ENCODE data around the gene C1QL2. TPM values are rescaled to one million over a fixed set of nuclear protein-coding genes. Genes with fewer than 3 reads are reported as not detected.

Gene C1QL2
- total RNA-seq, 6 donors from 2014 or later, result not detected

DNA sequence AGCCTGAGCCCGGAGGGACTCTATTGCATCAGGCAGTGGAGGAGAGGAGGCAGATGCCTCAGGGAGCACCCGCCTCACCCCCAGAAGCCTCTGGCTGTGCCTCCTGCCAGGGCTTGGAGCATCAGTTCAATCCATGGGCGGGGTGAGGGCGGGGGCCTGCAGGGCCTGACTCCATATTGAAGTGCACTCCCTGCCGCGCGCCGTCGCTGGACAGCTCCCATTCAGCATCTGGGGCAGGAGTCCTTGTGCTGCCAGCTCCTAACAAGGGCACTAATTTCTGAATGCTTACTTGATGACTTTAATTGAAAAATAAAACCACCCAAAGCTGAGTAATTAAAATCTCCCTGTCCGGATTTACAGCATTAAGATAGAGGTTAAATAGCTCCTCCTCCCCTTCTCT, 23.8 kb downstream of the C1QL2 start:
- no peaks in the 10 kb centered on the region for H3K4me1 ChIP-seq
- 62 to 74% methylated on average over 6 to 10 of the region's 10 CpGs for WGBS, 2 donors
- H3K36me3 ChIP-seq, result no peaks in the 10 kb centered on the region
- H3K4me3 ChIP-seq, result no peak overlapping the region
- no peak overlapping the region for H3K27ac ChIP-seq
- ATAC-seq (ENCODE audit: low FRiP score in 2 of 2) (no peak), DNase-seq (peak in 1 of 2 donors; percentile 78)
- TF ChIP-seq EP300 (IDR thresholded peaks at IDR 0.05) (no peak), POLR2A (IDR thresholded peaks at IDR 0.05) (no peak)
- TF ChIP-seq, protein P1, sequence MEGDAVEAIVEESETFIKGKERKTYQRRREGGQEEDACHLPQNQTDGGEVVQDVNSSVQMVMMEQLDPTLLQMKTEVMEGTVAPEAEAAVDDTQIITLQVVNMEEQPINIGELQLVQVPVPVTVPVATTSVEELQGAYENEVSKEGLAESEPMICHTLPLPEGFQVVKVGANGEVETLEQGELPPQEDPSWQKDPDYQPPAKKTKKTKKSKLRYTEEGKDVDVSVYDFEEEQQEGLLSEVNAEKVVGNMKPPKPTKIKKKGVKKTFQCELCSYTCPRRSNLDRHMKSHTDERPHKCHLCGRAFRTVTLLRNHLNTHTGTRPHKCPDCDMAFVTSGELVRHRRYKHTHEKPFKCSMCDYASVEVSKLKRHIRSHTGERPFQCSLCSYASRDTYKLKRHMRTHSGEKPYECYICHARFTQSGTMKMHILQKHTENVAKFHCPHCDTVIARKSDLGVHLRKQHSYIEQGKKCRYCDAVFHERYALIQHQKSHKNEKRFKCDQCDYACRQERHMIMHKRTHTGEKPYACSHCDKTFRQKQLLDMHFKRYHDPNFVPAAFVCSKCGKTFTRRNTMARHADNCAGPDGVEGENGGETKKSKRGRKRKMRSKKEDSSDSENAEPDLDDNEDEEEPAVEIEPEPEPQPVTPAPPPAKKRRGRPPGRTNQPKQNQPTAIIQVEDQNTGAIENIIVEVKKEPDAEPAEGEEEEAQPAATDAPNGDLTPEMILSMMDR (IDR thresholded peaks at IDR 0.05), result no peak
- no peaks in the 10 kb centered on the region for H3K27me3 ChIP-seq
- no peaks in the 10 kb centered on the region for H3K9me3 ChIP-seq

DNA sequence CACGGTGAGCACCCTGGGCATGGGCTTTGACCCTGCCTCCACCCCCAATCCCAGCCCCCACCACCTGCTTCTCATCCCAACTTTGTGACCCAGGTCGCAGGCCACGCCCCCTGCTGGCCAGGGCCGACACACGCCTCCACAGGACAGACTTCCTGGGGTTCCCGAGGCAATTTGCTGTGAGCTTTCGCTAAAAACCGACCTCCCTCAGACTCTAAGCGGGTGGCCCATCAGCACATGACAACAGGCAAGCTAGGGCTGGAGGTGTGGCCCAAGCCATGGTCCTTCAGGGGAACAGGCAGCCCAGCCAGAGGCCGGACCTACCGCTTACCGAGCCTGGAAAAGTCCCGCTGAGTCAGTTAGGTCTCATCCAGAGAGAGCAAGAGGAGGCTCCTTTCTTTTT, 31.9 kb downstream of the C1QL2 start:
- peak; percentile 29 to 88 for DNase-seq
- Histone ChIP-seq H3K4me3 (no peak overlapping the region), H3K9me3 (no peaks in the 10 kb centered on the region), H3K27me3 (no peaks in the 10 kb centered on the region), H3K4me1 (no peaks in the 10 kb centered on the region), H3K27ac (no peak overlapping the region), H3K36me3 (no peaks in the 10 kb centered on the region)
- WGBS, 2 donors, result 19 to 21% methylated on average over 5 to 13 of the region's 13 CpGs
- ATAC-seq (ENCODE audit: low FRiP score in 2 of 2), result peak in 1 of 2 donors; percentile 38
- TF ChIP-seq, protein P1 (IDR thresholded peaks at IDR 0.05), result peak in 5 of 6 experiments; percentile 21 to 41 (median 35)
- TF ChIP-seq POLR2AphosphoS5 (IDR thresholded peaks at IDR 0.05), result no peak

DNA sequence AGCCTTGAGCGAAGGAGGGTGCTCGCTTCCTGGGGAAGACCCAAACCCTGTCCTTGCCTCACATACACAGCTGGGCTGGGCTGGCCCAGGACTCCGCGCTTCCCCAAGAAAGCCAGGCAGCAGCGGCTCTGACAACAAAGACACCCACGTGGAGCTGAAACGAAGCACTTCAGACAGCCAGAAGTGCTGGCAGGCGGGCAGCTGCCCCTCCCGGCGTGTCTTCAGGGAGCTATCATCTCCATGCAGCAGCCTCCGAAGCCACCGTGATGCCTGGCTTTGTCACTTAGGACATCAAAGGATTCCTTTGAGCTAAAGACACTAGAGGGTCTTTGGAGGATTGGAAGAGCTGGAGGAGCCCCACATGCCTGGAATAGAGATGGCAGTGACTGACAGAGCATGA, 35.2 kb downstream of the C1QL2 start:
- Histone ChIP-seq H3K4me1 (no peaks in the 10 kb centered on the region), H3K27ac (no peak overlapping the region), H3K27me3 (no peaks in the 10 kb centered on the region), H3K9me3 (no peaks in the 10 kb centered on the region), H3K4me3 (no peak overlapping the region), H3K36me3 (no peaks in the 10 kb centered on the region)
- ATAC-seq (ENCODE audit: low FRiP score in 2 of 2), result no peak
- TF ChIP-seq POLR2A (IDR thresholded peaks at IDR 0.05), result no peak
- no peak for TF ChIP-seq EP300 (IDR thresholded peaks at IDR 0.05)
- no peak for TF ChIP-seq POLR2AphosphoS5 (IDR thresholded peaks at IDR 0.05)
- TF ChIP-seq, protein P1 (IDR thresholded peaks at IDR 0.05), result no peak
- 56 to 100% methylated on average over 2 to 12 of the region's 12 CpGs for WGBS, 2 donors
- DNase-seq, result peak in 1 of 2 donors; percentile 68

DNA sequence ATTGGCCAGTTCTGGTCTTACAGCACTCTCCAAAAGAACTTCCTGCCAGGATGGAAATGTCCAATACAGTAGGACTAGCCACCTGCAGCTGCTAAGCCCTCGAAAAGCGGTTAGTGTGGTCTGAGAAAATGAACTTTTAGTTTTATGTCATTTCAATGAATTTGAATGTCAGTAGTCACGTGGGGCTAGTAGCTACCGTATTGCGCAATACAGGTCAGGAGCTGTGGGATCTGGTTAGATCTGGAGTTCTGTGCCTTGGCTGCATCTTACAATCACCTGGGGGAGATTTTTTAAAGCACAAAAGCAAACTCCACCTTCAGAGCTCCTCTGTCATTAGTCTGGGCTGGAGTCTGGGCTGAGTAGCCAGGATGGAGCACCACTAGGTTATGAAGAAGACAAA, 35.9 kb downstream of the C1QL2 start:
- WGBS, 2 donors, result 75 to 84% methylated on average over 5 of the region's 5 CpGs
- no peak for ATAC-seq (ENCODE audit: low FRiP score in 2 of 2)
- no peak for TF ChIP-seq EP300 (IDR thresholded peaks at IDR 0.05)
- no peak for TF ChIP-seq POLR2AphosphoS5 (IDR thresholded peaks at IDR 0.05)
- no peak for TF ChIP-seq POLR2A (IDR thresholded peaks at IDR 0.05)
- TF ChIP-seq, protein P1 (IDR thresholded peaks at IDR 0.05), result no peak
- Histone ChIP-seq H3K4me1 (no peaks in the 10 kb centered on the region), H3K27ac (no peak overlapping the region), H3K4me3 (no peak overlapping the region), H3K9me3 (no peaks in the 10 kb centered on the region), H3K27me3 (no peaks in the 10 kb centered on the region), H3K36me3 (no peaks in the 10 kb centered on the region)
- DNase-seq, result no peak

DNA sequence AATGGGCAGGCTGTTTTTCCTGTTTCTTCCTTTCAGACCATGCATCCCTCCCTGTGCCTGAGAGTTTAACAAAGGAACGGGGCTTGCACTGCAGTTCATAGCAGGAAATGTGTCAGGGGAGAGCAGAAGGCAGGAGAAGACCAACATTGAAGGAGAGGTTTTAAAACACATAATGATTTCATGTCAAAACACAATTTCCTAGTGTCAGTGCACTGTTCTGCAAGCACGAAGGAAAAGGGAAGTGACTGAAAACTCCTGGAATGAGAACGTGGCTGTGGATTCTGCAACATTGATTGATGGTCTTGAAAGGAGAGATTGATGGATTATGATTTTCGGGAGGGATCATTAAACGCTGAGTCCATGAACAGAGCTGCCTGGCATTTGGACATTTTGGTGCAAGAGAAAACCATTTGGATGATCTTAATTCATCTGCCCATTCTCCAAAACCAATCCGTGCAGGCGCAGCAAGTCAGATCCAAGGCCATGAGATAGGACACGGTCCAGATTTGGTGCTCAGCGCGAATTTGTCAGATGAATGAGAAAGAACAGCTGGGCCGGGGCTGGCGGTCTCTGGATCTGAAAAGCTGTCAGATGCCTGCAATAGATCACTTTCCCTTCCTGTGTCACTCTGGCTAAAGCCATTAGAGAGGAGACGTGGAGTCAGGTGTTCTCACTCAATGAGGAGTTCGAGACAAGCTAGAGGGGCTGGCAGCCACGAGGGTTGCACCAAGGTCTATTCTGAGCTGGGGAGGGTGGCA, 38.4 kb downstream of the C1QL2 start:
- WGBS, 2 donors, result 36 to 43% methylated on average over 15 of the region's 15 CpGs
- no peak overlapping the region for H3K27ac ChIP-seq
- H3K4me1 ChIP-seq, result no peaks in the 10 kb centered on the region
- DNase-seq (no peak), ATAC-seq (ENCODE audit: low FRiP score in 2 of 2) (no peak)
- H3K36me3 ChIP-seq, result no peaks in the 10 kb centered on the region
- H3K27me3 ChIP-seq, result no peaks in the 10 kb centered on the region
- no peak overlapping the region for H3K4me3 ChIP-seq
- no peaks in the 10 kb centered on the region for H3K9me3 ChIP-seq
- TF ChIP-seq POLR2A (IDR thresholded peaks at IDR 0.05) (no peak), EP300 (IDR thresholded peaks at IDR 0.05) (no peak), POLR2AphosphoS5 (IDR thresholded peaks at IDR 0.05) (no peak)
- TF ChIP-seq, protein P1 (IDR thresholded peaks at IDR 0.05), result no peak
